Trophoblast cell (in vitro differentiated cells and primary cell): ENCODE results near the gene DNAH17.
"Not testable (repeated sequence)": the region's sequence is repeated elsewhere in the genome, so short reads cannot be mapped to it uniquely, and the experiment has no call there.

Experiments used
- DNase-seq, 2 donors: peaks; one replicate each; pipeline ENCODE4 v3.0.0-alpha.2; 2016
- H2AFZ ChIP-seq: 2 replicates; pipeline ENCODE4 v1.6.1; 2013; ENCODE audit warnings: low read length, moderate library complexity, mild to moderate bottlenecking; ENCODE audit not compliant: insufficient read depth, poor library complexity
- H2AK5ac ChIP-seq: 2 replicates; pipeline ENCODE4 v1.6.1; 2013; ENCODE audit warnings: mild to moderate bottlenecking, low read length
- H2BK120ac ChIP-seq: 2 replicates; pipeline ENCODE4 v1.6.1; 2013; ENCODE audit warnings: low read length, mild to moderate bottlenecking, moderate library complexity; ENCODE audit not compliant: insufficient read depth, poor library complexity
- H2BK12ac ChIP-seq: 2 replicates; pipeline ENCODE4 v1.6.1; 2013; ENCODE audit warnings: mild to moderate bottlenecking, low read length, moderate library complexity
- H2BK5ac ChIP-seq: 2 replicates; pipeline ENCODE4 v1.6.1; 2013; ENCODE audit warnings: low read length, low read depth, moderate library complexity, mild to moderate bottlenecking; ENCODE audit not compliant: poor library complexity
- H3K14ac ChIP-seq: 2 replicates; pipeline ENCODE4 v1.6.1; 2013; ENCODE audit warnings: mild to moderate bottlenecking, low read length
- H3K18ac ChIP-seq: 2 replicates; pipeline ENCODE4 v1.6.1; 2013; ENCODE audit warnings: mild to moderate bottlenecking, low read length
- H3K23ac ChIP-seq: 2 replicates; pipeline ENCODE4 v1.6.1; 2013; ENCODE audit warnings: low read length
- H3K27ac ChIP-seq: 2 replicates; pipeline ENCODE4 v1.5.1; 2013; ENCODE audit warnings: low read depth, mild to moderate bottlenecking, inconsistent platforms, low read length, moderate library complexity
- H3K27me3 ChIP-seq: 2 replicates; pipeline ENCODE4 v1.6.1; 2013; ENCODE audit warnings: inconsistent platforms, mild to moderate bottlenecking, low read length, moderate library complexity; ENCODE audit not compliant: insufficient read depth
- H3K36me3 ChIP-seq, 2 experiments: 1 replicate in 1 of 2; 2 replicates in 1 of 2; pipeline ENCODE4 v1.6.1; 2013; ENCODE audit warnings: low read length in 2 of 2, mild to moderate bottlenecking in 2 of 2, moderate library complexity in 1 of 2; ENCODE audit not compliant: insufficient read depth in 2 of 2, control insufficient read depth in 1 of 2
- H3K4ac ChIP-seq: 2 replicates; pipeline ENCODE4 v1.6.1; 2013; ENCODE audit warnings: low read depth, mild to moderate bottlenecking, low read length, moderate library complexity
- H3K4me1 ChIP-seq, 2 experiments: 1 replicate in 1 of 2; 2 replicates in 1 of 2; pipeline ENCODE4 v1.6.1; 2013; ENCODE audit warnings: low read length in 2 of 2, mild to moderate bottlenecking in 2 of 2, moderate library complexity in 1 of 2; ENCODE audit not compliant: insufficient read depth in 2 of 2, control insufficient read depth in 1 of 2
- H3K4me2 ChIP-seq: 2 replicates; pipeline ENCODE4 v1.6.1; 2013; ENCODE audit warnings: inconsistent platforms, mild to moderate bottlenecking, low read length, moderate library complexity
- H3K4me3 ChIP-seq: 2 replicates; pipeline ENCODE4 v1.5.1; 2013; ENCODE audit warnings: mild to moderate bottlenecking, low read depth, low read length, inconsistent platforms
- H3K79me1 ChIP-seq: one replicate; pipeline ENCODE4 v1.6.1; 2013; ENCODE audit warnings: low read length
- H3K79me2 ChIP-seq: 2 replicates; pipeline ENCODE4 v1.6.1; 2013; ENCODE audit warnings: low read length, mild to moderate bottlenecking; ENCODE audit not compliant: control insufficient read depth, insufficient read depth, poor library complexity
- H3K9ac ChIP-seq: 2 replicates; pipeline ENCODE4 v1.6.1; 2013; ENCODE audit warnings: mild to moderate bottlenecking, low read length
- H3K9me3 ChIP-seq: 2 replicates; pipeline ENCODE4 v1.6.1; 2013; ENCODE audit warnings: low read depth, mild to moderate bottlenecking, control low read depth, inconsistent platforms, low read length; ENCODE audit not compliant: insufficient read depth
- H4K12ac ChIP-seq: 2 replicates; pipeline ENCODE4 v1.6.1; 2013; ENCODE audit warnings: low read depth, mild to moderate bottlenecking, low read length, moderate library complexity
- H4K8ac ChIP-seq: 2 replicates; pipeline ENCODE4 v1.6.1; 2013; ENCODE audit warnings: low read depth, mild to moderate bottlenecking, low read length, moderate library complexity
- H4K91ac ChIP-seq: one replicate; pipeline ENCODE4 v1.6.1; 2013; ENCODE audit warnings: low read depth, mild to moderate bottlenecking, low read length, moderate library complexity
- WGBS: extraction: QIAGEN DNeasy Blood & Tissue Kit; methylation state at CpG from one replicate; pipeline ENCODE4 v1.1.7; 2013; ENCODE audit warnings: missing lambda C conversion rate; ENCODE audit not compliant: insufficient read length, insufficient coverage; ENCODE audit errors: extremely low coverage; 5-methylcytosine and 5-hydroxymethylcytosine counted together

DNAH17 gene

DNA sequence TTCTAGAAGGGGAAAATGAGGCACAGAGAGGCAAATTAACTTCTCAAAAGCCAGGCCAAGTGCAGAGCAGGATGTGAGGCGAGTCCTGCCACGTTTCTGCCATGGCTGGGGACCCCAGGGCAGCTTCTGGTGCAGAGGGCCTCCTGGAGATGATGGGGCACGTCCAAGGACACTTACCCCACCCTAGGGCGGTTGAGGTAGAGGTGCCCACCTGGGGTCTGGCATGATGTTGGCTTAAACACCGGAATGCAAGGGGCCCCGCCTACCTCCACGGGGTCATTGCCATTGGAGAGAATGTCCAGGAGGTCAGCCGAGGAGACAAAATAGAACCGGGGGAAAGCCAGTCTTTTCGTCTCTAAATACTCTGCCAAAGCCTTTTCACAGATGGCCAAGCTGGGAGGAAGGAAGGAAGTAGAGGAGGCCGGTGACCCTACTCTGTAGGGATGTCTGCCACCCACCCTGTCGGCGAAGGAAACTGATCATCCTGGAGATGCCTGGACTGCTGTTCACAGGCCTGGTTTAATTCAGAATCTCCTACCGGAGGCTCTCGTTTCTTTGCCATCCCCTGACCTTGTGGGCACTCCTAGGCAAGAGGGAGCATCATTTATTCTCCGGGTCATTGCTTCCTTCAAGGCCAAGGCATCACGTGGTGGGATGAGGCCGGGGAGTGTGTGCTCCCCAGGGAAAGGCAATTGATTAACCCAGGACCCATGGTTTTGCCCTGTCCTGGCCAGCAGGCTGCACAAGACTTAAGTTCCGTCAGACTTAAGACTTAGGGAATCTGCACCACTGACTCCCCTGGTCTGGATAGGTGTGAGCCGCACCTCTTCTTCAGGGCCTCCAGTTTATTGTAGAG is 70.5 kb downstream of the DNAH17 start:
- H3K4me2 ChIP-seq, result no peak overlapping the region
- H2BK5ac ChIP-seq, result no peak overlapping the region
- no peaks in the 10 kb centered on the region for H3K79me2 ChIP-seq
- WGBS, result no CpG with 5 or more reads among the region's 20 CpGs
- no peak overlapping the region for H3K4ac ChIP-seq
- no peaks in the 10 kb centered on the region for H3K4me1 ChIP-seq
- no peak overlapping the region for H2AK5ac ChIP-seq
- no peak overlapping the region for H3K27ac ChIP-seq
- no peaks in the 10 kb centered on the region for H3K27me3 ChIP-seq
- H3K23ac ChIP-seq, result no peak overlapping the region
- no peak overlapping the region for H4K91ac ChIP-seq
- H2AFZ ChIP-seq, result no peak overlapping the region
- H3K36me3 ChIP-seq, result no peaks in the 10 kb centered on the region
- no peak overlapping the region for H4K8ac ChIP-seq
- no peak overlapping the region for H2BK120ac ChIP-seq
- no peak overlapping the region for H3K18ac ChIP-seq
- no peak overlapping the region for H3K9ac ChIP-seq
- no peak for DNase-seq
- no peak overlapping the region for H2BK12ac ChIP-seq
- no peak overlapping the region for H3K4me3 ChIP-seq
- no peak overlapping the region for H3K14ac ChIP-seq
- H3K9me3 ChIP-seq, result peaks cover 2% of the 10 kb centered on the region
- no peak overlapping the region for H4K12ac ChIP-seq
- no peaks in the 10 kb centered on the region for H3K79me1 ChIP-seq

DNA sequence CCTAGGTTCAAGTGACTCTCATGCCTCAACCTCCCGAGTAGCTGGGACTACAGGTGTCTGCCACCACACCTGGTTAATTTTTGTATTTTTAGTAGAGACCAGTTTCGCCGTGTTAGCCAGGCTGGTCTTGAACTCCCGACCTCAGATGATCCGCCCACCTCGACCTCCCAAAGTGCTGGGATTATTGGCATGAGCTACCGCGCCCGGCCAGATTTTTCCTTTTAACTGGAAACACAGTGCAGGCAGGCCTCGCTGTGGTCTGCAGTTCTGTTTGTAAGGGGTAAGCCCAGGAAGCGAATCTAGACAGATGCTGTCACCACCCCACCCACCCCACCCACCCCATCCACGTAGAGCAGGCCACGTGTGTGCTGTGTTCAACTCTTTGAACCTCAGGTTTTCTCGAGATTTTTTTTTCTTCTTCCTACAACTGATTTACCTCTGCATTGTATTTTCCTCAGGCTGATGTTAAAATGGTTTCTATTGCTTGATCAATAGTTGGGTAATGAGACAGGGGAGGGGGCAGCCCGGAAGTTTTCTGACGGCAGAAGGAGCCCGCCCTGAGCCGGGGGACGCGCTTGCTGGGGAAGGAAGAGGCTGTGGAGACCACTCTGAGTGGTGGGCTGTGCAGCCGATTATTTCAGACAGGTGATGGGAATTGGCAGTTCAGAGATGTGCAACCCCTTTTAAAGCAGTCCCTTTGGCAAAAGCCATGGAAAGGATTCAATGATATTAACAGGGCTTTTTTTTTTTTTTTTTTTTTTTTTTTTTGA is 72.9 kb downstream of the DNAH17 start:
- Histone ChIP-seq H3K4ac (no peak overlapping the region), H3K9ac (no peak overlapping the region), H3K79me2 (no peaks in the 10 kb centered on the region), H2AFZ (no peak overlapping the region), H4K91ac (no peak overlapping the region), H2BK120ac (no peak overlapping the region), H4K8ac (no peak overlapping the region), H2BK12ac (no peak overlapping the region), H3K4me1 (no peaks in the 10 kb centered on the region), H3K18ac (no peak overlapping the region), H3K27ac (no peak overlapping the region), H3K23ac (no peak overlapping the region), H4K12ac (no peak overlapping the region), H3K27me3 (no peaks in the 10 kb centered on the region), H3K4me2 (no peak overlapping the region), H3K9me3 (peaks cover 4% of the 10 kb centered on the region), H2AK5ac (no peak overlapping the region), H3K14ac (no peak overlapping the region), H2BK5ac (no peak overlapping the region), H3K36me3 (no peaks in the 10 kb centered on the region), H3K4me3 (no peak overlapping the region), H3K79me1 (no peaks in the 10 kb centered on the region)
- DNase-seq, result no peak
- no CpG with 5 or more reads among the region's 21 CpGs for WGBS

DNA sequence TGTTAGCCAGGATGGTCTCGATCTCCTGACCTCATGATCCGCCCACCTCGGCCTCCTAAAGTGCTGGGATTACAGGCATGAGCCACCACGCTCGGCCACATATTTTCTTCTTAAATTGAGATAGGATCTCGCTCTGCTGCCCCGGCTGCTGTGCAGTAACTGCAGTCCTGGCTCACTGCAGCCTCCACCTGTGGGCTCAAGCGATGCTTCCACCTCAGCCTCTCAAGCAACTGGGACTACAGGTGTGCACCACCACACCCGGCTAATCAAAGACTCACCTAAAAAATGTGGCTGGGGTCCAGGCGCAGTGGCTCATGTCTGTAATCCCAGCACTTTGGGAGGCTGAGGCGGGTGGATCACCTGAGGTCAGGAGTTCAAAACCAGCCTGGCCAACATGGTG is 73.8 kb downstream of the DNAH17 start:
- not testable (repeated sequence) for H3K23ac ChIP-seq, H3K79me1 ChIP-seq, H3K27me3 ChIP-seq, DNase-seq, H3K18ac ChIP-seq, H3K4ac ChIP-seq, H2BK12ac ChIP-seq, H2AK5ac ChIP-seq, H3K4me2 ChIP-seq, H4K12ac ChIP-seq, H2BK120ac ChIP-seq, H2AFZ ChIP-seq, H3K79me2 ChIP-seq, H3K9ac ChIP-seq, H3K4me3 ChIP-seq, H2BK5ac ChIP-seq, H3K4me1 ChIP-seq, H4K8ac ChIP-seq, H3K9me3 ChIP-seq, H3K27ac ChIP-seq, H3K36me3 ChIP-seq, H4K91ac ChIP-seq, H3K14ac ChIP-seq
- WGBS, result no CpG with 5 or more reads among the region's 11 CpGs

DNA sequence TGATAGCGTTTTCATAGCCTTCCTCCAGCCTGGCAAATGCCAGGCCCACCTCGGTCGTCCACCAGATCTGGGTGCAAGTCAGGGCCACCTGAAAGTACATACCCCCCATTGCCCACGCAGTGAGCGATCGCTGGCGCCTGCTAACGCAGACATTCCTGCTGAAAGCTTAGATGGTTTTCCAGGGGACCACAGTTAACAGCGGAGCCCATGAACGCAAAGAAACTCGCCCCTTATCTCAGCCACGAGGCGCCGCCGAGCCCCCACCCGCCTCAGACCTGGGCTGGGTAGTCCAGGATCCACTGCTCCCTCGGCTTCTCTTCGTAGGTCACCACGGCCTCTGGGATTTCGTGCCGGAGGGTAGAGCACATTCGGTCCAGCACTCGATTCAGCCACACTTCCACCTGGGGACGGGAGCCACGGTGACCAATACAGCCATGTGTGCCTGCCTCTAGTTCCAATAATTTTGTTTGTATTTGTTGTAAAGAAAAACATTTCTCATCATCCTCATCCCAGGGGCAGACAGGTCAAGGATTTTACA is 74.5 kb downstream of the DNAH17 start:
- no peak overlapping the region for H3K14ac ChIP-seq
- H3K4me2 ChIP-seq, result no peak overlapping the region
- no peaks in the 10 kb centered on the region for H3K4me1 ChIP-seq
- no peaks in the 10 kb centered on the region for H3K79me2 ChIP-seq
- no peak overlapping the region for H2AK5ac ChIP-seq
- no peaks in the 10 kb centered on the region for H3K79me1 ChIP-seq
- H3K27ac ChIP-seq, result no peak overlapping the region
- H4K8ac ChIP-seq, result no peak overlapping the region
- no peak overlapping the region for H4K91ac ChIP-seq
- no peaks in the 10 kb centered on the region for H3K27me3 ChIP-seq
- H3K4ac ChIP-seq, result no peak overlapping the region
- no peaks in the 10 kb centered on the region for H3K36me3 ChIP-seq
- no peak overlapping the region for H2BK5ac ChIP-seq
- peaks cover 4% of the 10 kb centered on the region for H3K9me3 ChIP-seq
- no peak overlapping the region for H3K18ac ChIP-seq
- H4K12ac ChIP-seq, result no peak overlapping the region
- no peak overlapping the region for H3K23ac ChIP-seq
- no peak overlapping the region for H2BK12ac ChIP-seq
- no CpG with 5 or more reads among the region's 25 CpGs for WGBS
- H3K9ac ChIP-seq, result no peak overlapping the region
- no peak overlapping the region for H2BK120ac ChIP-seq
- H3K4me3 ChIP-seq, result no peak overlapping the region
- no peak for DNase-seq
- H2AFZ ChIP-seq, result no peak overlapping the region
